Naive thymus-derived CD4-positive, alpha-beta T cell (primary cell): ENCODE results near the gene DCHS2. TPM values are rescaled to one million over a fixed set of nuclear protein-coding genes. Genes with fewer than 3 reads are reported as not detected.

Source experiments
- ATAC-seq: fragments of 150-1000 bp; cut with Tn5 transposase; 2 replicates; pipeline ENCODE4 v1.10.0; 2021; ENCODE audit warnings: mild to moderate bottlenecking, moderate library complexity
- CTCF ChIA-PET: fragments of 350-600 bp; sonication (Branson Sonifier 250); formaldehyde crosslinking; loops from one replicate; lab custom pipeline; 2021; ENCODE audit warnings: antibody characterized with exemption; lab: Charles Lee
- POLR2A ChIA-PET: fragments of 350-600 bp; sonication (Branson Sonifier 250); formaldehyde crosslinking; loops from one replicate; lab custom pipeline; 2021; ENCODE audit warnings: antibody characterized with exemption, inconsistent platforms; lab: Charles Lee
- DNase-seq, 9 donors: peaks; one replicate each; pipeline versions ENCODE4 v3.0.0 to v3.0.0-alpha.2; 2020 to 2022; ENCODE audit warnings: mixed read lengths in 1 of 9
- H3K27ac ChIP-seq: one replicate; pipeline ENCODE4 v1.7.0; 2013; ENCODE audit warnings: mild to moderate bottlenecking, low read depth, low read length, moderate library complexity
- H3K27me3 ChIP-seq, 2 donors: one replicate each; pipeline ENCODE4 v1.7.0; 2013; ENCODE audit warnings: low read length in 2 of 2, mild to moderate bottlenecking in 2 of 2, moderate library complexity in 2 of 2; ENCODE audit not compliant: control insufficient read depth in 2 of 2, insufficient read depth in 2 of 2
- H3K36me3 ChIP-seq, 3 experiments: 1 replicate in 2 of 3; 2 replicates in 1 of 3; pipeline ENCODE4 v1.7.0; 2013; ENCODE audit warnings: low read length in 3 of 3, mild to moderate bottlenecking in 3 of 3, moderate library complexity in 1 of 3; ENCODE audit not compliant: insufficient read depth in 3 of 3, control insufficient read depth in 2 of 3
- H3K4me1 ChIP-seq, 2 donors: one replicate each; pipeline ENCODE4 v1.7.0; 2013; ENCODE audit warnings: low read length in 2 of 2, mild to moderate bottlenecking in 2 of 2, moderate library complexity in 1 of 2; ENCODE audit not compliant: control insufficient read depth in 2 of 2, insufficient read depth in 2 of 2
- H3K4me3 ChIP-seq: 2 replicates; pipeline ENCODE4 v1.7.0; 2013; ENCODE audit warnings: mild to moderate bottlenecking, low read length
- H3K9me3 ChIP-seq, 3 experiments: 1 replicate in 2 of 3; 2 replicates in 1 of 3; pipeline ENCODE4 v1.7.0; 2013; ENCODE audit warnings: low read length in 3 of 3; ENCODE audit not compliant: control insufficient read depth in 2 of 3
- H3K27ac Mint-ChIP-seq, 9 donors: one replicate each; pipeline ENCODE4 v1.8.0; 2020 to 2022; ENCODE audit warnings: mixed read lengths in 9 of 9, mild to moderate bottlenecking in 8 of 9, moderate library complexity in 5 of 9, inconsistent platforms in 2 of 9
- H3K27me3 Mint-ChIP-seq, 5 donors: one replicate each; pipeline ENCODE4 v1.8.0; 2021 to 2022; ENCODE audit warnings: mixed read lengths in 5 of 5, mild to moderate bottlenecking in 1 of 5
- H3K36me3 Mint-ChIP-seq, 5 donors: one replicate each; pipeline ENCODE4 v1.8.0; 2020 to 2022; ENCODE audit warnings: mixed read lengths in 5 of 5, mild to moderate bottlenecking in 3 of 5, inconsistent platforms in 1 of 5
- H3K4me1 Mint-ChIP-seq, 7 donors: one replicate each; pipeline ENCODE4 v1.8.0; 2020 to 2022; ENCODE audit warnings: mixed read lengths in 7 of 7, mild to moderate bottlenecking in 3 of 7, inconsistent platforms in 1 of 7
- H3K4me3 Mint-ChIP-seq, 10 donors: one replicate each; pipeline ENCODE4 v1.8.0; 2020 to 2022; ENCODE audit warnings: mild to moderate bottlenecking in 10 of 10, mixed read lengths in 10 of 10, moderate library complexity in 6 of 10, inconsistent platforms in 2 of 10
- H3K9me3 Mint-ChIP-seq, 11 donors: one replicate each; pipeline ENCODE4 v1.8.0; 2020 to 2022; ENCODE audit warnings: mixed read lengths in 11 of 11, mild to moderate bottlenecking in 4 of 11, inconsistent platforms in 1 of 11, moderate library complexity in 1 of 11
- intact Hi-C, 2 donors: fragments of 100-400 bp; cut with micrococcal nuclease; formaldehyde crosslinking; loops; one replicate each; pipeline ENCODE4 v1.15.1; 2023
- polyA plus RNA-seq, 2 donors: library from polyadenylated mRNA; unstranded; fragments of 300-500 nt; fragmentation: Illumina TruSeq; gene quantifications; one replicate each; pipeline ENCODE4 v1.2.3, GENCODE V29; 2021
- total RNA-seq, 6 experiments: library from RNA in 5 of 6; stranded (reverse) in 5 of 6; gene quantifications; 1 replicate in 5 of 6; 2 replicates in 1 of 6; pipeline ENCODE4 v1.2.3 and lab custom pipeline; 2021 to 2026

The DCHS2 gene
- total and polyA plus RNA-seq, 7 experiments from 2014 or later: 0.05 to 0.08 TPM; not detected in 5

GRCh38 chr4:154294652-154295350 is 196.8 kb downstream of the DCHS2 start:
- DNase-seq (no peak), ATAC-seq (no peak)
- no peaks in the 10 kb centered on the region for H3K9me3 ChIP-seq
- H3K27ac Mint-ChIP-seq: no peak overlapping the region
- no peaks in the 10 kb centered on the region for H3K4me1 ChIP-seq
- peaks cover 0 to 13% (median 9%) of the 10 kb centered on the region in 5 donors for H3K27me3 Mint-ChIP-seq
- no peaks in the 10 kb centered on the region for H3K36me3 Mint-ChIP-seq
- no peaks in the 10 kb centered on the region for H3K4me1 Mint-ChIP-seq
- ChIA-PET CTCF (interaction anchor here (0.5 kb wide), 1 partner anchor 509 kb away, joined by 4 read pairs; no protein-coding TSS in a partner anchor), POLR2A (no interaction called here)
- H3K27ac ChIP-seq: no peak overlapping the region
- H3K27me3 ChIP-seq: no peaks in the 10 kb centered on the region
- intact Hi-C loops: loop anchor here in 1 of 2 donors (5.0 kb wide), 1 partner anchor 212 kb away; no protein-coding TSS in a partner anchor
- H3K36me3 ChIP-seq: no peaks in the 10 kb centered on the region
- no peaks in the 10 kb centered on the region for H3K9me3 Mint-ChIP-seq
- H3K4me3 Mint-ChIP-seq: no peak overlapping the region
- no peak overlapping the region for H3K4me3 ChIP-seq

DNA sequence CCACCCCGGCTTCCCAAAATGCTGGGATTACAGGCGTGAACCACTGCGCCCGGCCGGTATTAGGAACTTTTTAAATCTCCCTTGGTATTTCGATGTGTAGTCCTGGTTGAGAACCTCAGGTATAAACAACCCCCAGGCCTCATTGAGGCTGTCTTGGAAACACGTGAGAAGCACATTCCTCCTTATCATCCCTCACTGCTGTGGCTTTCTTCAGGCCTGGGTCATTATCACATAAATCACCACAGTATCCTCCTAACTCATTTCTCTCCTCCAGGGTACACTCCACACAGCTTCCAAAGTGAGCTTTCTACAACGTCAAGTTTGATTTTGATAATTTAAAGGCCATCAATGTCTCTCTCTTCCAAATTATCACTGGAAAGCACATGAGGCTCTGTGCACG is 198.2 kb downstream of the DCHS2 start:
- H3K27ac Mint-ChIP-seq: no peak overlapping the region

GRCh38 chr4:154292589-154292988 is 199.0 kb downstream of the DCHS2 start:
- Histone ChIP-seq H3K27ac (no peak overlapping the region), H3K4me1 (no peaks in the 10 kb centered on the region), H3K9me3 (no peaks in the 10 kb centered on the region), H3K27me3 (no peaks in the 10 kb centered on the region), H3K4me3 (no peak overlapping the region), H3K36me3 (no peaks in the 10 kb centered on the region)
- Mint-ChIP-seq H3K36me3 (no peaks in the 10 kb centered on the region), H3K4me1 (no peaks in the 10 kb centered on the region), H3K27me3 (peaks cover 3 to 27% (median 12%) of the 10 kb centered on the region in 5 donors), H3K9me3 (no peaks in the 10 kb centered on the region), H3K27ac (no peak overlapping the region), H3K4me3 (no peak overlapping the region)
- ATAC-seq (no peak), DNase-seq (peak in 1 of 9 donors; percentile 2)
- CTCF ChIA-PET: no interaction called here
- POLR2A ChIA-PET: no interaction called here
- intact Hi-C loops: loop anchor here in 1 of 2 donors (5.0 kb wide), 1 partner anchor 215 kb away; no protein-coding TSS in a partner anchor

More for the DNA sequence above, 198.2 kb downstream of the DCHS2 start:
- ChIA-PET POLR2A (no interaction called here), CTCF (no interaction called here)
- Mint-ChIP-seq H3K36me3 (no peaks in the 10 kb centered on the region), H3K4me3 (no peak overlapping the region), H3K27me3 (peaks cover 3 to 21% (median 10%) of the 10 kb centered on the region in 5 donors), H3K9me3 (no peaks in the 10 kb centered on the region), H3K4me1 (no peaks in the 10 kb centered on the region)
- H3K9me3 ChIP-seq: no peaks in the 10 kb centered on the region
- H3K4me1 ChIP-seq: no peaks in the 10 kb centered on the region
- H3K27ac ChIP-seq: no peak overlapping the region
- ATAC-seq (no peak), DNase-seq (no peak)
- H3K4me3 ChIP-seq: no peak overlapping the region
- H3K36me3 ChIP-seq: no peaks in the 10 kb centered on the region
- H3K27me3 ChIP-seq: no peaks in the 10 kb centered on the region
- intact Hi-C loops: loop anchor here in 1 of 2 donors (5.0 kb wide), 1 partner anchor 214 kb away; no protein-coding TSS in a partner anchor

DNA sequence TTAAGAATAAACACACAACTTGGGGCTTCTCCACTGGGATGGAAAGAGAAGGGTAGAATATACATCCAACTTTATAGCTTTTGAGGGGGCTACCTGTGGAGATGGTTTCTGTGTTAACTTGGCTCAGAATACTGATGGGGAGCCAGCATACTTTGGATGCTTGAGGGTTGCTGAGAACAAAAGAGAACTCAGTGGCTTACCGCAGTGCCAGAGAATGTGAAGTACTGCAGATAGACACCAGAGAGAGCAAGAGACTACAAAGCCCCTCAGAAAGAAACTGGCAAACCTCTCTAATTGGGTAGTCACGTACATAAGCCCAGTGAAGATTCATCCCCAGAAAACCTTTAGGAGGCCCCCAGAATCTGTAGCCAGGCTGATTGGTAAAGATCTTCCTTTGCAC is 214.4 kb downstream of the DCHS2 start:
- Histone ChIP-seq H3K27ac (no peak overlapping the region), H3K4me3 (no peak overlapping the region), H3K9me3 (no peaks in the 10 kb centered on the region), H3K4me1 (no peaks in the 10 kb centered on the region), H3K36me3 (no peaks in the 10 kb centered on the region), H3K27me3 (no peaks in the 10 kb centered on the region)
- ChIA-PET CTCF (no interaction called here), POLR2A (no interaction called here)
- H3K27ac Mint-ChIP-seq: no peak overlapping the region
- peaks cover 0 to 5% (median 0%) of the 10 kb centered on the region in 5 donors for H3K36me3 Mint-ChIP-seq
- intact Hi-C loops: no loop called here
- peaks cover 8 to 58% (median 29%) of the 10 kb centered on the region in 5 donors for H3K27me3 Mint-ChIP-seq
- no peak overlapping the region for H3K4me3 Mint-ChIP-seq
- H3K4me1 Mint-ChIP-seq: no peaks in the 10 kb centered on the region
- peaks cover 0 to 19% (median 5%) of the 10 kb centered on the region in 11 donors for H3K9me3 Mint-ChIP-seq
- DNase-seq: no peak
- ATAC-seq: no peak

DNA sequence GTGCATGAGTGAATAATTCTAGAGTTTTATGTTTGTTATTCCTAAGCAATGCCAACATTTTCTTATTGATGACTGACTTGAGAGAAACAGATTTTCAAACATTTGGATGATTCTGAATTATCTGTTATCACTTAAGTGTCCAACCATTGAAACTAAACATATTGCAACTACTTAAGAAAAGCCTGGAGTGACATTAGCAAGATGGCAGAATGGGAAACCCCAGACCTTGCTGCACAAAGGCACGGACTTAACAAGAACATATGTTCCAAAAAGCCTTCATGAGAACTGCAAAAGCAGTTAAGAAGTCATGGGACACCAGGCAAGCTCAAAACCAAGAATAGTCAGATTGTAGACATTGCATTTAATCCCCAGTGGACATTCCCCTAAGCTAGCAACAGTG is 215.1 kb downstream of the DCHS2 start:
- Mint-ChIP-seq H3K27me3 (peaks cover 8 to 58% (median 29%) of the 10 kb centered on the region in 5 donors), H3K4me3 (no peak overlapping the region), H3K36me3 (peaks cover 0 to 5% (median 0%) of the 10 kb centered on the region in 5 donors), H3K27ac (no peak overlapping the region), H3K4me1 (no peaks in the 10 kb centered on the region), H3K9me3 (peaks cover 0 to 19% (median 5%) of the 10 kb centered on the region in 11 donors)
- intact Hi-C loops: no loop called here
- Histone ChIP-seq H3K9me3 (no peaks in the 10 kb centered on the region), H3K4me1 (no peaks in the 10 kb centered on the region), H3K27me3 (no peaks in the 10 kb centered on the region), H3K36me3 (no peaks in the 10 kb centered on the region), H3K27ac (no peak overlapping the region), H3K4me3 (no peak overlapping the region)
- ChIA-PET CTCF (no interaction called here), POLR2A (no interaction called here)
- no peak for ATAC-seq
- DNase-seq: no peak

GRCh38 chr4:154254999-154255398 is 236.6 kb downstream of the DCHS2 start:
- Histone ChIP-seq H3K27me3 (no peaks in the 10 kb centered on the region), H3K9me3 (no peaks in the 10 kb centered on the region), H3K4me1 (no peaks in the 10 kb centered on the region), H3K36me3 (no peaks in the 10 kb centered on the region), H3K27ac (no peak overlapping the region), H3K4me3 (no peak overlapping the region)
- ATAC-seq: no peak
- Mint-ChIP-seq H3K27me3 (peaks cover 0 to 21% (median 14%) of the 10 kb centered on the region in 5 donors), H3K4me3 (no peak overlapping the region), H3K36me3 (no peaks in the 10 kb centered on the region), H3K4me1 (no peaks in the 10 kb centered on the region), H3K9me3 (peaks cover 0 to 5% (median 0%) of the 10 kb centered on the region in 11 donors), H3K27ac (no peak overlapping the region)
- intact Hi-C loops: no loop called here
- ChIA-PET POLR2A (no interaction called here), CTCF (interaction anchor here (0.6 kb wide), 1 partner anchor 18 kb away, joined by 3 read pairs; no protein-coding TSS in a partner anchor)
- no peak for DNase-seq

GRCh38 chr4:154234576-154234975 is 257.0 kb downstream of the DCHS2 start:
- Mint-ChIP-seq H3K27me3 (peaks cover 0 to 62% (median 34%) of the 10 kb centered on the region in 5 donors), H3K4me3 (no peak overlapping the region), H3K4me1 (no peaks in the 10 kb centered on the region), H3K36me3 (no peaks in the 10 kb centered on the region), H3K27ac (no peak overlapping the region), H3K9me3 (peaks cover 0 to 2% (median 0%) of the 10 kb centered on the region in 11 donors)
- H3K36me3 ChIP-seq: no peaks in the 10 kb centered on the region
- intact Hi-C loops: no loop called here
- H3K27me3 ChIP-seq: no peaks in the 10 kb centered on the region
- H3K4me1 ChIP-seq: no peaks in the 10 kb centered on the region
- H3K27ac ChIP-seq: no peak overlapping the region
- H3K4me3 ChIP-seq: no peak overlapping the region
- CTCF ChIA-PET: no interaction called here
- ATAC-seq: no peak
- DNase-seq: no peak
- H3K9me3 ChIP-seq: no peaks in the 10 kb centered on the region
- POLR2A ChIA-PET: no interaction called here
